Gastroesophageal sphincter (tissue), 4 donors: Measurements from ENCODE around the gene UBA1. TPM values are rescaled to one million over a fixed set of nuclear protein-coding genes. Genes with fewer than 3 reads are reported as not detected.

Source experiments
- ATAC-seq: fragments of 150-250 bp; one replicate; pipeline ENCODE4 v1.9.1; 2016; ENCODE audit warnings: mild to moderate bottlenecking, moderate library complexity
- H3K27ac ChIP-seq, 4 donors: fragments of 200-600 bp; sonication (generic) in 3 of 4; 1 replicate in 3 of 4; 2 replicates in 1 of 4; pipeline ENCODE4 v1.5.1; 2016 to 2019
- H3K27me3 ChIP-seq: fragments of 200-600 bp; sonication (generic); one replicate; pipeline ENCODE4 v1.5.1; 2019
- H3K36me3 ChIP-seq, 2 donors: fragments of 200-600 bp; sonication (generic); one replicate each; pipeline ENCODE4 v1.5.1; 2019; ENCODE audit warnings: control low read depth in 1 of 2
- H3K4me1 ChIP-seq, 3 donors: fragments of 200-600 bp; sonication (generic); 1 replicate in 2 of 3; 2 replicates in 1 of 3; pipeline ENCODE4 v1.5.1; 2016 to 2019; ENCODE audit warnings: control low read depth in 2 of 3
- H3K4me3 ChIP-seq, 2 donors: fragments of 200-600 bp; sonication (generic); one replicate each; pipeline ENCODE4 v1.5.1; 2019; ENCODE audit warnings: mild to moderate bottlenecking in 1 of 2, moderate library complexity in 1 of 2
- H3K9me3 ChIP-seq, 3 donors: fragments of 200-600 bp; sonication (generic); one replicate each; pipeline ENCODE4 v1.5.1; 2017 to 2019; ENCODE audit warnings: control low read depth in 2 of 3
- EP300 ChIP-seq: sonication (generic); formaldehyde crosslinking; IDR thresholded peaks from one replicate; pipeline ENCODE4 v1.6.1; 2017; ENCODE audit warnings: antibody characterized with exemption, mild to moderate bottlenecking
- POLR2A ChIP-seq, 2 donors: fragments of 450-650 bp; IDR thresholded peaks; one replicate each; pipeline ENCODE4 v1.6.1; 2017; ENCODE audit warnings: antibody characterized with exemption in 2 of 2, mild to moderate bottlenecking in 2 of 2, moderate library complexity in 1 of 2
- POLR2AphosphoS5 ChIP-seq: sonication (generic); formaldehyde crosslinking; IDR thresholded peaks from one replicate; pipeline ENCODE4 v1.6.1; 2017; ENCODE audit warnings: antibody characterized with exemption
- WGBS, 2 donors: methylation state at CpG; one replicate each; pipeline ENCODE4 v1.1.5; 2018; ENCODE audit warnings: low coverage in 1 of 2; 5-methylcytosine and 5-hydroxymethylcytosine counted together
- total RNA-seq, 4 donors: library from RNA; depleted of rRNA; stranded (reverse); fragments of >200 nt; gene quantifications; one replicate each; pipeline ENCODE4 v1.1.0, GENCODE V29; 2016
- TF ChIP-seq, protein P1 (sequence below), 4 experiments: fragments of 200-600 bp in 2 of 4; fragments of 450-650 bp in 2 of 4; sonication (generic) in 1 of 4; IDR thresholded peaks; one replicate each; pipeline ENCODE4 v1.5.1; 2017 to 2019; ENCODE audit warnings: antibody characterized with exemption in 4 of 4, mild to moderate bottlenecking in 2 of 4, moderate library complexity in 2 of 4

Gene UBA1
- total RNA-seq, 4 donors from 2014 or later: 108 to 211 (median 123) TPM

DNA sequence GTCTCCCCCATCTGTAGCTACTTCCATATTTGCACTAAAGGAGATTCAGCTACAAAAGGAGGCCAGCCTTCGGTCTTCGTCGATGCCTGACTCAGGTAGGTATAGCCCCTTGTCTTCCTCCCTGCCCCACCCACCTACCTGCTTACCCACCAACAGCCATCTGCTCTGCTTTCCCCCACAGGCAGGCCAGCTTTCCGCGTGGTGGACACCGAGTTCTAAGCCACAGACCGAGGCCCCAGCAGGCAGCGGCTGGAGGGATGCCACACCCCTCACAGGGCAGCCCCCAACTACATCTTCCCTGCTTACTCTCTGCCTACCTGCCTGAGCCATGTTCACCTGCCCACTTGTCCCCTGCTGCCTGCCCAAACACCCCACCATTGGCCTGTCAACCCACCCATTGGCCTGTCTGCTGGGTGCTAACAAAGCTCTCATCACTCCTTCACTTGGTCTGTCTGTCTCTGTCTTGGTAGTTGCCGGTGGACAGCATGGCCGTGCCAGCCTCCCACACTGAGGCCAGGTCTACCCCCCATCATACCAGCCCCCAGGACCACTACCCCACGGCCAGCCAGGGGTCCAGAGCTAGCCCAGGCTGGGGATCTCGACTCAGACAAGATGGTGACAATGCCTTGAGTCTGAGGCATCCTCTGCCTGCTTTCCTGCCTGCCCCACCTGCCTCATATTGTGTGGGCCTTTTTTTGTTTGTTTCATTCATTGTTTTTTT is 35.1 kb downstream of the UBA1 start:
- ATAC-seq: no peak
- TF ChIP-seq POLR2A (IDR thresholded peaks at IDR 0.05) (no peak), POLR2AphosphoS5 (no peak), EP300 (no peak)
- TF ChIP-seq, protein P1, sequence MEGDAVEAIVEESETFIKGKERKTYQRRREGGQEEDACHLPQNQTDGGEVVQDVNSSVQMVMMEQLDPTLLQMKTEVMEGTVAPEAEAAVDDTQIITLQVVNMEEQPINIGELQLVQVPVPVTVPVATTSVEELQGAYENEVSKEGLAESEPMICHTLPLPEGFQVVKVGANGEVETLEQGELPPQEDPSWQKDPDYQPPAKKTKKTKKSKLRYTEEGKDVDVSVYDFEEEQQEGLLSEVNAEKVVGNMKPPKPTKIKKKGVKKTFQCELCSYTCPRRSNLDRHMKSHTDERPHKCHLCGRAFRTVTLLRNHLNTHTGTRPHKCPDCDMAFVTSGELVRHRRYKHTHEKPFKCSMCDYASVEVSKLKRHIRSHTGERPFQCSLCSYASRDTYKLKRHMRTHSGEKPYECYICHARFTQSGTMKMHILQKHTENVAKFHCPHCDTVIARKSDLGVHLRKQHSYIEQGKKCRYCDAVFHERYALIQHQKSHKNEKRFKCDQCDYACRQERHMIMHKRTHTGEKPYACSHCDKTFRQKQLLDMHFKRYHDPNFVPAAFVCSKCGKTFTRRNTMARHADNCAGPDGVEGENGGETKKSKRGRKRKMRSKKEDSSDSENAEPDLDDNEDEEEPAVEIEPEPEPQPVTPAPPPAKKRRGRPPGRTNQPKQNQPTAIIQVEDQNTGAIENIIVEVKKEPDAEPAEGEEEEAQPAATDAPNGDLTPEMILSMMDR (IDR thresholded peaks at IDR 0.05): no peak
- WGBS, 2 donors: 99 to 100% methylated on average over 3 to 6 of the region's 12 CpGs
- no peak overlapping the region for H3K4me3 ChIP-seq
- peaks cover 0 to 63% of the 10 kb centered on the region in 2 donors for H3K36me3 ChIP-seq
- no peaks in the 10 kb centered on the region for H3K27me3 ChIP-seq
- H3K27ac ChIP-seq: no peak overlapping the region
- no peaks in the 10 kb centered on the region for H3K9me3 ChIP-seq
- H3K4me1 ChIP-seq: peaks cover 0 to 6% (median 0%) of the 10 kb centered on the region in 3 donors

DNA sequence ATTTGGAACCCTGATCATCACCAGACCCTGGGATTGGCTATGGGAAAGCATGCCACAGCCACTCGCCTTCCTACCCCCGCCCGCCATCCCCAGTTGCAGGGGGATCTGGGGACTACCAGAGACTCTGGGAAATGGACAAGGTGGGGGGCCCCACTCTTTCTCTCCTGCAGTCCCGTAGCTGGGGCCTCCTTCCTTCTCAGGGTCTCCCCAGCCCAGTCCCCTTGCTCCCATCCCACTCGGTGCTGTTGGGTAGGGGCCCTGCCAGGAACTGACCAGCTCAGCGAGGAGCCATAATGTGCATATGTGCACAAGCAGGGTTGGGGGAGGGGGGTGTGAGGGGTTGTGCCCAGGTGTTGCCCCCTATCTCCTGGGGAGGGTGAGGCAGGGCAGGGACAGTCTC is 35.8 kb downstream of the UBA1 start:
- no peak for ATAC-seq
- Histone ChIP-seq H3K4me1 (peaks cover 0 to 6% (median 0%) of the 10 kb centered on the region in 3 donors), H3K27me3 (no peaks in the 10 kb centered on the region), H3K4me3 (no peak overlapping the region), H3K9me3 (no peaks in the 10 kb centered on the region), H3K36me3 (peaks cover 0 to 56% of the 10 kb centered on the region in 2 donors), H3K27ac (no peak overlapping the region)
- 90% methylated on average over 2 of the region's 6 CpGs; no CpG with 5 or more reads in 1 of the 2 donors for WGBS, 2 donors
- TF ChIP-seq POLR2A (IDR thresholded peaks at IDR 0.05): no peak

DNA sequence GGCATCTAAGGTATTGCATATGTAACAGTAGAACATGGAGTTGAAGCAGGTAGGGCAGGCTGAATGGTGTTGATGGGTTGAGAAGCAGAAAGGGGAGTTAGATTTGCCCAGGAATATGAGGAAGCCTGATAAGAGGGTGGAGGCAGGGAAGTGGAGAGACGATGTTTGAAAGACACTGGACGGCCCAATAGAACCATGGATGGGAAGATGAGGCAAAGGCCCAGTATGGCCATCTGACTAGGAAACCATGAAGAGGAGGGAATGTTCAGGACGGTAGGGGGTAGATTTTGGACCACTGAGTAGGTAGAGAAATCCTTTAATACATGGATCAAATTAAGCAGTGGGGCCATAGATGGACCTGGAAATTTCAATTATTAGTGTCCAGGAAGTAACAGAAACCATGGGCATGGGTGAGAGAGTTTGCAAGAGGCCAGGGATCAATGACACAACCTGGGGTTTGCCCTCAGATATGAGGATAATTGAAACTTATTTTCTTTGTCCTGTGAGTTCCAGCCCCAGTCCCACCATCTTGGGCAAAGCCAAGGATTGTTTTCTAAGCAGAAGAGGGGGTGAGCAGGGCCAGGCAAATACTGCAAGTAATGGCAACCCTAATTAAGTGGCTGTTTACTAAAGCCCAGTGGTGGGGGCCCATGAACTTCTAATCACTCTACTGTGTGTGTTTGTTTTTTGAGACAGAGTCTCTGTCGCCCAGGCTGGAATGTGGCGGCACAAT is 36.7 kb downstream of the UBA1 start:
- no peaks in the 10 kb centered on the region for H3K27me3 ChIP-seq
- H3K36me3 ChIP-seq: peaks cover 0 to 48% of the 10 kb centered on the region in 2 donors
- H3K27ac ChIP-seq: no peak overlapping the region
- TF ChIP-seq POLR2AphosphoS5: no peak
- 90% methylated on average over 5 of the region's 5 CpGs; no CpG with 5 or more reads in 1 of the 2 donors for WGBS, 2 donors
- no peak overlapping the region for H3K4me3 ChIP-seq
- no peaks in the 10 kb centered on the region for H3K9me3 ChIP-seq
- ATAC-seq: no peak
- H3K4me1 ChIP-seq: peaks cover 0 to 13% (median 0%) of the 10 kb centered on the region in 3 donors

DNA sequence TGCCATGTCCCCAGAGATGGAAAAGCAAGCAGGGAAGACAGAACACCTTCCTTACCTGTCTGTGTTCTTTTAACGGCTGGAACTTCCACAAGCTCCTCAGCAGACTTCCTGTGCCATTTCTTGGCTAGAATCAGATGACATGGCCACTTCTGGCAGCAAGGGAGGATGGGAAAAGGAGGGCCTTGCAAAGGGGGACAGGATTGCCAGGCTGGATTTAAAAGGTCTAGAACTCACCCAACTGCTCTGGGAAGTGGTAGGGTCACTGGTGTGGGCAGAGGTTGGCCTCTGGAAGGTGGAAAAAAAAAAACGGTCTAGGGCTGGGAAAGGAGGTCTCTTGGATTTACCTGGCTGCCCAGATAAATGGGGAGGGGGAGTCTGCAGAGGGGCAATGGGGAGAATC is 37.5 kb downstream of the UBA1 start:
- Histone ChIP-seq H3K27ac (no peak overlapping the region), H3K4me1 (peaks cover 0 to 19% (median 0%) of the 10 kb centered on the region in 3 donors), H3K36me3 (peaks cover 0 to 39% of the 10 kb centered on the region in 2 donors), H3K4me3 (no peak overlapping the region), H3K9me3 (no peaks in the 10 kb centered on the region), H3K27me3 (no peaks in the 10 kb centered on the region)
- 67 to 75% methylated on average over 1 of the region's 2 CpGs for WGBS, 2 donors
- ATAC-seq: no peak
- TF ChIP-seq, protein P1 (IDR thresholded peaks at IDR 0.05): no peak
- TF ChIP-seq POLR2AphosphoS5 (no peak), POLR2A (IDR thresholded peaks at IDR 0.05) (no peak), EP300 (no peak)

DNA sequence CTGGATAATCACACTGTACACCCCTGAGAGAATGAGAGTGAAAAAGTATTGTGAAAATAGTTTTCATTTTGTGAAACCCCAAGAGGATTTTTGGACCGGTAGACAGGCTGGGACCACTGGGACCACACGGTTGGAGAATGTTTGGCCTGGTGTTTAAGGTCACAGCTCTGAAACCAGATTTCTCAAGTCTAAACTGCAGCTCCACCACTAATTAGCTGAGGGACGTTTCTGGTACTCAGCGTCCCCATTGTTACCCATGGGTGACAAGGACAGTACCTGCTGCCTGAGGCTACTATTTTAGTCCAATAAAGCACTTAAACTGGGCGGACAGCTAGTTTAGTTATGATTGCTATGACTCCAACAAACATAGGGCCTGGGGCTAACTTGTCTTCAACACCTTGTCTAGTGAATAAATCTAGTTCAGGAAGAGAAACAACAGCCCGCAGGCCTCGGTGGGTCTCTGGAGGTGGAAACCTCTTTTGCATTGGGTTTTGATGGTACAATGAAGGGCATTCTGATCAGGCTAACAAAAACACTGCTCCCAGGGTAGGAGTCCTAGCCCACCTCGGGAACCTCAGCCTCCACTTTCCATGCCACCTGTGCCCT is 38.7 kb downstream of the UBA1 start:
- peaks cover 0 to 28% of the 10 kb centered on the region in 2 donors for H3K36me3 ChIP-seq
- ATAC-seq: no peak
- no peaks in the 10 kb centered on the region for H3K9me3 ChIP-seq
- no peaks in the 10 kb centered on the region for H3K27me3 ChIP-seq
- 75% methylated on average over 5 of the region's 8 CpGs; no CpG with 5 or more reads in 1 of the 2 donors for WGBS, 2 donors
- peaks cover 0 to 30% (median 0%) of the 10 kb centered on the region in 3 donors for H3K4me1 ChIP-seq
- H3K4me3 ChIP-seq: peak overlapping the region; percentile 73 to 91
- TF ChIP-seq EP300 (no peak), POLR2A (IDR thresholded peaks at IDR 0.05) (no peak), POLR2AphosphoS5 (no peak)
- TF ChIP-seq, protein P1 (IDR thresholded peaks at IDR 0.05): no peak
- H3K27ac ChIP-seq: peak overlapping the region; percentile 89 to 99 (median 96)
